ENCODE results near the gene KRTAP4-6. TPM values are rescaled to one million over a fixed set of nuclear protein-coding genes. Genes with fewer than 3 reads are reported as not detected.
"Not testable (repeated sequence)": the region's sequence is repeated elsewhere in the genome, so short reads cannot be mapped to it uniquely, and the experiment has no call there.

KRTAP4-6 gene
- total RNA-seq, 4 donors from 2014 or later = not detected

GRCh38 chr17:41133880-41134735 lies 6.2 kb downstream of the KRTAP4-6 start:
- no peak for TF ChIP-seq POLR2A (IDR thresholded peaks at IDR 0.05)
- no peak for TF ChIP-seq CTCF (IDR thresholded peaks at IDR 0.05)
- no peaks in the 10 kb centered on the region for H3K36me3 ChIP-seq
- H3K4me3 ChIP-seq = no peak overlapping the region
- no peaks in the 10 kb centered on the region for H3K27me3 ChIP-seq
- H3K4me1 ChIP-seq = no peaks in the 10 kb centered on the region
- DNase-seq = no peak
- no peaks in the 10 kb centered on the region for H3K9me3 ChIP-seq
- intact Hi-C loops (cut with DNase I; ENCODE audit: low total_unique reads) = no loop called here
- H3K27ac ChIP-seq = no peak overlapping the region

- Histone ChIP-seq H3K27me3 (no peaks in the 10 kb centered on the region), H3K4me1 (no peaks in the 10 kb centered on the region), H3K9me3 (no peaks in the 10 kb centered on the region), H3K36me3 (no peaks in the 10 kb centered on the region), H3K4me3 (no peak overlapping the region), H3K27ac (no peak overlapping the region)
- intact Hi-C loops (cut with DNase I; ENCODE audit: low total_unique reads) = no loop called here
- no peak for TF ChIP-seq CTCF (IDR thresholded peaks at IDR 0.05)
- no peak for TF ChIP-seq POLR2A (IDR thresholded peaks at IDR 0.05)
- DNase-seq = no peak
These were observed 8.4 kb downstream of the KRTAP4-6 start for GRCh38 chr17:41131979-41132378.

- Histone ChIP-seq H3K36me3 (no peaks in the 10 kb centered on the region), H3K27ac (no peak overlapping the region), H3K27me3 (no peaks in the 10 kb centered on the region), H3K9me3 (no peaks in the 10 kb centered on the region), H3K4me3 (no peak overlapping the region), H3K4me1 (no peaks in the 10 kb centered on the region)
- TF ChIP-seq CTCF (IDR thresholded peaks at IDR 0.05) (no peak), POLR2A (IDR thresholded peaks at IDR 0.05) (no peak)
- DNase-seq = no peak
- intact Hi-C loops (cut with DNase I; ENCODE audit: low total_unique reads) = no loop called here
These were observed 13.0 kb downstream of the KRTAP4-6 start for GRCh38 chr17:41127371-41127770.

GRCh38 chr17:41126412-41126811 lies 13.9 kb downstream of the KRTAP4-6 start:
- Histone ChIP-seq H3K27ac (no peak overlapping the region), H3K4me1 (no peaks in the 10 kb centered on the region), H3K9me3 (no peaks in the 10 kb centered on the region), H3K27me3 (no peaks in the 10 kb centered on the region), H3K36me3 (no peaks in the 10 kb centered on the region), H3K4me3 (no peak overlapping the region)
- TF ChIP-seq CTCF (IDR thresholded peaks at IDR 0.05) (no peak), POLR2A (IDR thresholded peaks at IDR 0.05) (no peak)
- intact Hi-C loops (cut with DNase I; ENCODE audit: low total_unique reads) = no loop called here
- no peak for DNase-seq

GRCh38 chr17:41125064-41125463 lies 15.3 kb downstream of the KRTAP4-6 start:
- no peaks in the 10 kb centered on the region for H3K36me3 ChIP-seq
- no peak overlapping the region for H3K4me3 ChIP-seq
- no peaks in the 10 kb centered on the region for H3K4me1 ChIP-seq
- no peaks in the 10 kb centered on the region for H3K27me3 ChIP-seq
- DNase-seq = no peak
- H3K9me3 ChIP-seq = no peaks in the 10 kb centered on the region
- intact Hi-C loops (cut with DNase I; ENCODE audit: low total_unique reads) = no loop called here
- H3K27ac ChIP-seq = no peak overlapping the region
- TF ChIP-seq POLR2A (IDR thresholded peaks at IDR 0.05) (no peak), CTCF (IDR thresholded peaks at IDR 0.05) (no peak)

GRCh38 chr17:41123991-41124371 lies 16.4 kb downstream of the KRTAP4-6 start, which contains the start of gene KRTAP4-12:
Gene KRTAP4-12, minus strand, starts transcription at chr17:41124182. Its CDS starts 60 bp downstream, at chr17:41124122.
- H3K27me3 ChIP-seq; H3K9me3 ChIP-seq; H3K4me1 ChIP-seq; H3K4me3 ChIP-seq; H3K27ac ChIP-seq; DNase-seq; intact Hi-C loops (cut with DNase I; ENCODE audit: low total_unique reads); H3K36me3 ChIP-seq: not testable (repeated sequence)

- DNase-seq; H3K27me3 ChIP-seq; H3K9me3 ChIP-seq; intact Hi-C loops (cut with DNase I; ENCODE audit: low total_unique reads); H3K4me3 ChIP-seq; H3K36me3 ChIP-seq; H3K4me1 ChIP-seq; H3K27ac ChIP-seq: not testable (repeated sequence)
These were observed 16.9 kb downstream of the KRTAP4-6 start for GRCh38 chr17:41123292-41123990.

All from uterus (tissue), 4 donors.